Measurements from ENCODE around the gene TRIM34. TPM values are rescaled to one million over a fixed set of nuclear protein-coding genes. Genes with fewer than 3 reads are reported as not detected.
"Not testable (repeated sequence)": the region's sequence is repeated elsewhere in the genome, so short reads cannot be mapped to it uniquely, and the experiment has no call there.

The TRIM34 gene
- total RNA-seq (2014; rRNA removed; shearing (Covaris generic)), result 1.4 and 1.6 TPM in 2 replicates

- DNase-seq, result peak; percentile 75
- no peaks in the 10 kb centered on the region for H3K27me3 ChIP-seq (ENCODE audit: control insufficient read depth, insufficient read depth, low read length)
- H3K36me3 ChIP-seq (replicated peaks; ENCODE audit: control insufficient read depth, insufficient read depth, low read length), result no peaks in the 10 kb centered on the region
- H3K4me3 ChIP-seq (ENCODE audit: insufficient read depth, low read depth, low read length), result peak within 1 kb of the TSS; percentile 6; the same call in 1 of the 2 replicates
These were observed at the start of gene TRIM34 for GRCh38 chr11:5624489-5625279. Gene TRIM34 (plus strand): TSS chr11:5625001. CDS start chr11:5632332, 7,331 bp downstream.

GRCh38 chr11:5575152-5575551, 49.6 kb upstream of the TRIM34 start:
- Histone ChIP-seq H3K36me3 (replicated peaks; ENCODE audit: control insufficient read depth, insufficient read depth, low read length) (no peaks in the 10 kb centered on the region), H3K4me3 (ENCODE audit: insufficient read depth, low read depth, low read length) (no peak overlapping the region), H3K27me3 (ENCODE audit: control insufficient read depth, insufficient read depth, low read length) (no peaks in the 10 kb centered on the region)
- peak; percentile 25 for DNase-seq

GRCh38 chr11:5577101-5577500, 47.7 kb upstream of the TRIM34 start:
- Histone ChIP-seq H3K4me3 (ENCODE audit: insufficient read depth, low read depth, low read length) (no peak overlapping the region), H3K36me3 (replicated peaks; ENCODE audit: control insufficient read depth, insufficient read depth, low read length) (no peaks in the 10 kb centered on the region), H3K27me3 (ENCODE audit: control insufficient read depth, insufficient read depth, low read length) (no peaks in the 10 kb centered on the region)
- no peak for DNase-seq

GRCh38 chr11:5580577-5580976, 44.2 kb upstream of the TRIM34 start, which contains the start of gene OR52B6:
Gene OR52B6 (plus strand): TSS chr11:5580877. CDS start chr11:5580877, 0 bp downstream.
- Histone ChIP-seq H3K36me3 (replicated peaks; ENCODE audit: control insufficient read depth, insufficient read depth, low read length) (no peaks in the 10 kb centered on the region), H3K27me3 (ENCODE audit: control insufficient read depth, insufficient read depth, low read length) (no peaks in the 10 kb centered on the region), H3K4me3 (ENCODE audit: insufficient read depth, low read depth, low read length) (no peak within 1 kb of the TSS)
- no peak for DNase-seq

GRCh38 chr11:5581014-5581413, 43.8 kb upstream of the TRIM34 start:
- H3K27me3 ChIP-seq (ENCODE audit: control insufficient read depth, insufficient read depth, low read length), result no peaks in the 10 kb centered on the region
- H3K4me3 ChIP-seq (ENCODE audit: insufficient read depth, low read depth, low read length), result no peak overlapping the region
- DNase-seq, result no peak
- no peaks in the 10 kb centered on the region for H3K36me3 ChIP-seq (replicated peaks; ENCODE audit: control insufficient read depth, insufficient read depth, low read length)

GRCh38 chr11:5584458-5584857, 40.3 kb upstream of the TRIM34 start:
- DNase-seq; H3K36me3 ChIP-seq (replicated peaks; ENCODE audit: control insufficient read depth, insufficient read depth, low read length); H3K27me3 ChIP-seq (ENCODE audit: control insufficient read depth, insufficient read depth, low read length); H3K4me3 ChIP-seq (ENCODE audit: insufficient read depth, low read depth, low read length): not testable (repeated sequence)

- H3K4me3 ChIP-seq (ENCODE audit: insufficient read depth, low read depth, low read length); H3K36me3 ChIP-seq (replicated peaks; ENCODE audit: control insufficient read depth, insufficient read depth, low read length); DNase-seq; H3K27me3 ChIP-seq (ENCODE audit: control insufficient read depth, insufficient read depth, low read length): not testable (repeated sequence)
These were observed 34.9 kb upstream of the TRIM34 start for GRCh38 chr11:5589906-5590305.

- DNase-seq, result no peak
- H3K4me3 ChIP-seq (ENCODE audit: insufficient read depth, low read depth, low read length), result no peak overlapping the region
- H3K27me3 ChIP-seq (ENCODE audit: control insufficient read depth, insufficient read depth, low read length), result no peaks in the 10 kb centered on the region
- no peaks in the 10 kb centered on the region for H3K36me3 ChIP-seq (replicated peaks; ENCODE audit: control insufficient read depth, insufficient read depth, low read length)
These were observed 33.2 kb upstream of the TRIM34 start for GRCh38 chr11:5591613-5592012.

- Histone ChIP-seq H3K27me3 (ENCODE audit: control insufficient read depth, insufficient read depth, low read length) (no peaks in the 10 kb centered on the region), H3K36me3 (replicated peaks; ENCODE audit: control insufficient read depth, insufficient read depth, low read length) (no peaks in the 10 kb centered on the region), H3K4me3 (ENCODE audit: insufficient read depth, low read depth, low read length) (no peak overlapping the region)
- DNase-seq, result no peak
These were observed 32.2 kb upstream of the TRIM34 start for GRCh38 chr11:5592615-5593014.

GRCh38 chr11:5593146-5593545, 31.7 kb upstream of the TRIM34 start:
- Histone ChIP-seq H3K27me3 (ENCODE audit: control insufficient read depth, insufficient read depth, low read length) (no peaks in the 10 kb centered on the region), H3K4me3 (ENCODE audit: insufficient read depth, low read depth, low read length) (no peak overlapping the region), H3K36me3 (replicated peaks; ENCODE audit: control insufficient read depth, insufficient read depth, low read length) (no peaks in the 10 kb centered on the region)
- no peak for DNase-seq

GRCh38 chr11:5596607-5597201, 28.1 kb upstream of the TRIM34 start, which contains the start of gene TRIM6:
Gene TRIM6 (plus strand): TSS chr11:5596637. CDS start chr11:5596898, 261 bp downstream.
- Histone ChIP-seq H3K36me3 (replicated peaks; ENCODE audit: control insufficient read depth, insufficient read depth, low read length) (no peaks in the 10 kb centered on the region), H3K27me3 (ENCODE audit: control insufficient read depth, insufficient read depth, low read length) (no peaks in the 10 kb centered on the region), H3K4me3 (ENCODE audit: insufficient read depth, low read depth, low read length) (peak within 1 kb of the TSS; percentile 54)
- DNase-seq, result peak; percentile 70

- Histone ChIP-seq H3K4me3 (ENCODE audit: insufficient read depth, low read depth, low read length) (no peak overlapping the region), H3K27me3 (ENCODE audit: control insufficient read depth, insufficient read depth, low read length) (no peaks in the 10 kb centered on the region), H3K36me3 (replicated peaks; ENCODE audit: control insufficient read depth, insufficient read depth, low read length) (no peaks in the 10 kb centered on the region)
- no peak for DNase-seq
These were observed 26.8 kb upstream of the TRIM34 start for GRCh38 chr11:5597953-5598352.

- H3K27me3 ChIP-seq (ENCODE audit: control insufficient read depth, insufficient read depth, low read length), result no peaks in the 10 kb centered on the region
- peak; percentile 70 for DNase-seq
- no peak overlapping the region for H3K4me3 ChIP-seq (ENCODE audit: insufficient read depth, low read depth, low read length)
- H3K36me3 ChIP-seq (replicated peaks; ENCODE audit: control insufficient read depth, insufficient read depth, low read length), result peaks cover 11% of the 10 kb centered on the region
These were observed 24.4 kb upstream of the TRIM34 start for GRCh38 chr11:5600374-5600851.

- peaks cover 22% of the 10 kb centered on the region for H3K36me3 ChIP-seq (replicated peaks; ENCODE audit: control insufficient read depth, insufficient read depth, low read length)
- not testable (repeated sequence) for H3K27me3 ChIP-seq (ENCODE audit: control insufficient read depth, insufficient read depth, low read length); H3K4me3 ChIP-seq (ENCODE audit: insufficient read depth, low read depth, low read length); DNase-seq
These were observed 22.0 kb upstream of the TRIM34 start for GRCh38 chr11:5602791-5603190.

GRCh38 chr11:5603326-5603725, 21.5 kb upstream of the TRIM34 start:
- H3K36me3 ChIP-seq (replicated peaks; ENCODE audit: control insufficient read depth, insufficient read depth, low read length), result peaks cover 25% of the 10 kb centered on the region
- no peak for DNase-seq
- no peaks in the 10 kb centered on the region for H3K27me3 ChIP-seq (ENCODE audit: control insufficient read depth, insufficient read depth, low read length)
- H3K4me3 ChIP-seq (ENCODE audit: insufficient read depth, low read depth, low read length), result no peak overlapping the region
